GM15510 (cell line): ENCODE results near the gene GRIP2.

Experiments
- POLR2A ChIP-seq: IDR thresholded peaks from 3 replicates; pipeline ENCODE4 v1.6.1; 2011; ENCODE audit warnings: borderline replicate concordance; ENCODE audit not compliant: insufficient read length; ENCODE audit errors: extremely low read depth

The GRIP2 gene

DNA sequence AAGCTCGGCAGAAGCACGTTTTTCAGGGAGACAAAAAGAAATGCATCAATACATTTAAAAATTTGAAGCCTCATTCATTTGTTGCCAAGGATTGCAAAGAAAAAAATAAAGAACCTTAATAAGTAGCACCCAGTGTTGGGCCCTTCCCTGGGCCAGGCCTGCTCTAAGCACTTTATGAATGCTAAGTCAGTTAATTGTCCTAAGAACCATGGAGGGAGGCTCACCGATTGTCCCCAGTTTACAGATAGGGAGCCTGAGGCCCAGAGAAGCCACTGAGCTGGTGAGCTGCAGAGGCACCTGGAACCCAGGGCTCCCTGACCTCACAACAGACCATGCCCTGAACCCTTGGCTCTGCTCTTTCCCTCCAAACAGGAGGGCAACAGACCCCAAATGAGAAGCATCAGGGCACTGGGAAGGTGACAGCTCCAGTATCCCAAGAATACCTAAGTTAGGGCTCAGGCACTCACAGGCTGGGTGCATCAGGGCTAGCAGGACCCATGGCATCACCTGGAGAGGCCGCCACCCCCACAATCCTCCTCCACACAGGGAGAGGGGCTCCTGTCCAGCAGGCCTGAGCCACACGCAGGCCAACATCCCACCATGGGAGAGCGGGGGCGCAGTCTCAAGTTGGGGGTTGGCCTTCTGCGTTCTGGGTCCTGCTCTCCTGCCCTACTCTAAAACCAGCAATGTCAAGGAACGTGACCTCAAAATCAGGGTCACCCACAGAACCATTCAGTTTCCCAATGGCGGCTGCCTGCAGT is 3.9 kb downstream of the GRIP2 start:
- TF ChIP-seq POLR2A, result no peak

DNA sequence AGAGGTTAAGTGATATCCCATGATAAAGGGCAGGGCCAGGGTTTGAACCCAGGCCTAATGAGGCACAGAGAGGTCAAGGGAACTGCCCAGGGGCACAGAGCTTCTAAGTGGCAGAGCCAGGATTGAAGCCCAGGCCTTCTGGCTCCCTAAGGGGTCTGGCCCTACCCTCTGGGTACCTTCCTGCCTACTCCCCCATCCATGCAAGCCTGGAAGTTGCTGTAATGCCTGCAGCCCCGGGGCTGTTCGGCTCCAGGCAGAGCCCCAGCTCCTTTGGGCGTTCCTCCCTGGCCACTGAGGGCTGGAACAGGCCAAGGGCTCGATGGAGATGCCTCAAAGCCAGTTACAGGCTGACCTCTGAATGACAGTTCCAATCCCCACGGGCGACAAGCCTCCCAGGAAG is 4.5 kb downstream of the GRIP2 start:
- no peak for TF ChIP-seq POLR2A

DNA sequence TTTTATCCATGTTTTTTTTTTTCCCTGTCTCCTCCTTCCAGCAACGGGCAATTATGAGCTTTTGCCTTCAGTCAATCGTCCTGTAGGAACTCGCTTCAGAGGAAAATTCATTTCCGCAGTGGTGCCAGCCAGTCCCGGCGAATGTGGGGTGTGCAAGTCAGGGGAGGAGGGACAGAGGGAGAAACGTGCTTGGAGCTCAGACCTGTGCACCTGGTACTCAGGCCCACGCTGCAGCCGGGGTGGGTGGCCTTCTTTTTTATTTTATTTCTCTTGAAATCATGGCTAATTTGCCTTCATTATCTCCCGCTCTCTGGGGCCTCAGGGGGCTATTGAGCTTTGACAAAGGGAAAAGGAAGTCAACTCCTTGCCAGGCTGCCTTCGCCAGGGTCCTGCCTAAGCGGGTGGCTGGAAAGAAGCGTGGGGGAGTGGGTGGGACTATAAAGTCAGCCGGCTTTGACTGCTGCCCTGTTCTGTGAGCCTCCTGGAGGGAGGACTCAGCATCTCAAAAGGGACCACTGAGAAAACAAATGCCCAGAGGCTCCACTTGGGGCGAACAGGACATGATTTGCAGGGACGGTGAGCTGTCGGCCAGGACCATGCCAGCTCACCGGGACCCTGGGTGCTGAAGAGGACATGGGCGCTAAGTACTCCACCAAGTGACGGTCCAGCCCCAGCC is 5.5 kb downstream of the GRIP2 start:
- no peak for TF ChIP-seq POLR2A

DNA sequence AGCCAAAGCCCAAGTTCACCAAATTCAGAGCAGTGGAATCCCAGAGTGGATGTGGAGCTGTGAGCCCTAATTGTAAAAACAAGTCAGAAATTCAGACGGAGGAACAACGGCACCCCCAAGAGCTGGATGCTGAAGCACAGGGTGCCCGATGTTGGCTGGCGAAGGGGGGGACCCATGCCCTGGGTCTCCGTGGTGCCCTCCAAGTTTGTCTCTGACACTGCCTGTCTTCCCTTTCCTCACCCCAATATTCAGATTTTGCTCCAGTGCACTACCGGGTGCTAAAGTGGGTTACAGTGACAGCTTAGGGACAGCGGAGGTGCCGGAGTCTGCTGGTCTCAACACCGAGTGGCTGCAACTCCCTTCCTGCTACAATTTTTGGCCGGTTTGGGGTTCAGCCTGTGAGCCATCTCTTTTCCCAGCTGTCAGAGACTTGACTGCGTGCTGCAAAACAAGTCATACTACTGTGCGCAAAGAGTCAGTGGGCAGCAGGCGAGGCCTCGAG is 6.6 kb downstream of the GRIP2 start:
- no peak for TF ChIP-seq POLR2A

DNA sequence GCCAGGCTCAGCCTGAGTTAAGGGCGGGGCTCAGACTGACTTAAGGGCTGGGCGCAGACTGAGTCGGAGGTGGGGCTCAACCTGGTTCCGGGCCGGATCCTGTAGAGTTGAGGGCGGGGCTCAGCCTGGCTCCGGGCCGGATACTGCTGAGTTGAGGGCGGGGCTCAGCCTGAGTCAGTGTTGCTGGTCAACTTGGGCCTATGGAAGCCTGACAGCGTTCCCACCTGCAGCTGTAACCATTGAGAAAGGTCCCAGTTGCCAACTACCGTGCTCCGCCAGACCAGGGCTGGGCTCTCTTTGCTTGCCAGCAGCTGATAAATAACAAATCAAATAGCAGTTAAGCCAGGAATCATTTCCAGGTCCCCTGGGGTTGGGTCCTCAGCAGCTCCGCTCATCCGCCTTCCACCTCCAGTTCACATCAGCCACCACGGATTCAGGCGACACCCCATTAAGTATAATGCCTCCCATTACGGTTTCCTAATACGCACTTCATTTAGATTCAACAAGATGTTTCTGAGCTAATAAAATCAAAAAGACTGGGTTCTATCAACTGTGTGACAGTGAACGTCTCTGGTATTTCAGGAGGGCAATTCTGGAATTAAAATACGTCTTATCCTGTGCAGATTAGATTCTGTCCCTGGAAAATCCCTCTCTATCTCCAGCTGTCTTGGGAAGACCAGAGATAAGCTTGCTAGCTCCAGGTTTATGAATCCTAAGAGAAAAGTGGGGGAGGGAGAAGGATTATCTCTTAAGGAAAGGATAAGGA is 7.3 kb downstream of the GRIP2 start:
- TF ChIP-seq POLR2A, result no peak

DNA sequence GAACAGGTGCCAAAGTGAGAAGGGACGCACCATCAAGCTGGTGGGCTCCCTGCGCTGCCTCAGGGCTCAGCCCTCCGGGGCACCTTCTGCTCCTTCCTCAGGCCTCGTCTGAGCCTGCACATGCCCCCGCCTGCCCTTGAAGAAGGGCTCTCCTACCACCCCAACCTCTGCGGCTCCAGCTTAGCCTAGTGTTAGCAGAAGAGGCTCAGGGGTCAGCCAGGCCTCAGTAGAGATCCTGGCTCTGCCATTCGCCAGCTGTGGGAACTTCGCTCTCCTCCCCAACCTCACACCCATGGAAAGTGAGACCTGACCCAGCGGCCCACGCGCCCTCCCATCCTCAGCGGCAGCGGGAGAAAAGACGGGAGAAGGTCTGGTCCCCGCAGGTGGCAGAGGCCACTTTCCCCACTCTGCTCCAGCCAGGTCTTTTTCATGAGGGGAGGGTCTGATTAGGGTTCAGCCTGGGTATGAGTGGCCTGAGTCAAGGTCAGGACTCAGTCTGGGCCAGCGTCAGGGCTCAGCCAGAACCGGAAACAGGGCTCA is 8.2 kb downstream of the GRIP2 start:
- no peak for TF ChIP-seq POLR2A

DNA sequence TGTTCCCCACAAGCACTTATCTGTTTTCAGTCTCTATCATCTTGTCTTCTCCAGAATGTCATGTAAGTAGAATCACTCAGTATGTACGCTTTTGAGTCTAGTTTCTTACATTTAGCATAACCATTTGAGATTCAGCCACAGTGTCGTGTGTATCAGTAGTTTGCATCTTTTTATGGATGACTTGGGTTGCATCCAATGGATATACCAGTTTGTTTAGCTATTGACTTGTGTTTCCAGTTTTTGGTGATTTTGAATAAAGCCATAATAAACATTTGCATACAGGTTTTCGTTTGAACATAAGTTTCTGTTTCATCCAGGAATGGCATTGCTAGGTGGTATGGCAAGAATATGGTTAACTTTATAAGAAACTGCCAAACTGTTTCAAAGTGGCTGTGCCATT is 12.1 kb downstream of the GRIP2 start:
- TF ChIP-seq POLR2A, result no peak

DNA sequence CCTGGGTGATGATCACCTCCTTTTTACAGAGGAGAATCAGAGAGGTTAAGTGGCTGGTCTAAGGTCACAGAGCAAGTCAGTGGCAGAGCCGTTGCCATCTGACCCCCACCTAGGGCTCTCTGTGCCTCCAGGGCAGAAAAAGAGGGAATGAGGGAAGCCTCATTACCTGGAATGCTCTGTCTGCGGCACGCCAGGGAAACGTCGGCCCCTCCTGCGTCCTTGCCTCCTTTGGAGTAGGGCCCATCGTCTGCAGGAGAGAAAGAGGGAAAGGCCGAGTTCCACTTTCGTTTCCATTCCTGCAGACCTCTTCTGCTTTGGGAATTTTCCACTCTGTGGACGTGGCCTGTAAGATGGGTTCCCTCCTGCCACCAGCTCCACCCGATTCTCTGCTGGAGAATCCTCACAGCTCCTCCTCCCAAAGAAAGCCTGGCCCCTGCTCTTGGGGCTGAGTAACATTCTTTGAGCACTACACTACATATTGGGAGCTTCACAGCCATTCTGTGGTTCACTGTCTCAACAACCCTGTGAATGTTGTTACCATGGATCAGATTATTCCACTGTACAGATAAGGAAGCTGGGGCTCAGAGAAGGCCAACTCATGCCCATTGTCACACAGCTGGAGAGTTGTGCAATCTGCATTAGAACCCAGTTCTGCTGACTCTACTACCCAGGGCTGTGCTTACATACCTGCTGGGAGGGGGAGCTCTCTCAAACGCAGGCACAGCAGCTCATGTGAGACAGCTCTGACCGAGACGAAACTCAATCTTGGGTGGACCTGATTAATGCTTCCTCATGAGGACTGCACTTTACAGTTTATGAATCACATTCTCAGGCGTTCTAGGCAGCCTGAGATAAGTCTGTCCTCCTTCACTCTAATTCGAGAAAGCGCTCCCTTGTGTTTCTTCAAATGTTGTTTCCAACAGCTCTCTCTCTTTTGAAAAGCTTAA is 14.2 kb downstream of the GRIP2 start:
- no peak for TF ChIP-seq POLR2A

DNA sequence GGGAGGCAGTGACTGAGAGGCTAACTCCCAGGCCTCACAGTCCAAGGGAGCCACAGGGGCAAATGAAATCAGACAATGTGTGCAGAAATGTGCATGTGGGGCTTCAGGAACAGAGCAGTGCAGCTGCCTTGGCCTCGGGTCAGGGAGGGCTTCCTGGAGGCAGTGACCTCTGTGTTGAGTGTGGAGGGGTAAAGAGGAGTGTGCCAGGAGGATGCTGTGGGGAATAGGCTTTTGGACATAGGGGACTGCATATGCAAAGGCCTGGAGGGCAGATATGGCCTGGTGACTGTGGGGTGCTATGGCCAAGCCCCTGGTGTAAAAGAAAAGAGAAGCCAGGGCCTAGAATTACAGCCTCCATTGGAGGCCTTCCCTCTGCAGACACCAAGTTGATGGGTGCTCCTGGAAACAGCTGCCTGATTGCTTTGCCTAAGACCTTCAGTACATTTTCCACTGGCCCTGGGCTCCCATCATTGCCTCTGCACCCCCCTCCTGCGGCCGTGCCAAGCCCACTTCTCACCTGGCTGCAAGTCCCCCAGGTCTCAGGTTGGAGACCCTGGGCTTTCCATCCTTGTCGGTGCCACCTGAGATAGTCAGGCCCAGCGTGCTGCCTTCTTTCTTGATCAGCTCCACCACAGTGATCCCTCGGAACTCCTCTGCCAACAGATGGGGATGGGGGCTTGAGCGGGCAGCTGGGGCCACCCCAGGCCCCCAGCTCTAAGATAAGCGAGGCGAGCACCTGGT is 15.1 kb downstream of the GRIP2 start:
- TF ChIP-seq POLR2A, result no peak

DNA sequence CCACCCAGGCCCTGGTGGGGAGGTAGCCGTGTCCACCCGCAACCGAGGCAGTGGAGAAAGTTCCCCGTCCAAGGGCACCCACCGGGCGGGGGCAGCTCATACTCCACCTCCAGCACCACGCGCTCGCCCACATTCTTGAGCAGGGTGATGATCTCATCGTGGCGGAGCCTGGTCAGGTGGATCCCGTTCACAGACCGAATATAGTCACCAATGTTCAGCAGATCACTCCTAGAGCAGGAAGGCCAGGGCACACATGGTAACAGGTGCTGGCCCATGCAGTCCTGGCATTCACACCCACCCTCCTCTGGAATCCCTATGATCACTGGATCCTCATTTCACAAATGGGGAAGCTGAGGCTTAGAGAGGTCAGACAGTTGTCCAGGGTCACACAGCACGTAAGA is 15.8 kb downstream of the GRIP2 start:
- TF ChIP-seq POLR2A, result no peak

DNA sequence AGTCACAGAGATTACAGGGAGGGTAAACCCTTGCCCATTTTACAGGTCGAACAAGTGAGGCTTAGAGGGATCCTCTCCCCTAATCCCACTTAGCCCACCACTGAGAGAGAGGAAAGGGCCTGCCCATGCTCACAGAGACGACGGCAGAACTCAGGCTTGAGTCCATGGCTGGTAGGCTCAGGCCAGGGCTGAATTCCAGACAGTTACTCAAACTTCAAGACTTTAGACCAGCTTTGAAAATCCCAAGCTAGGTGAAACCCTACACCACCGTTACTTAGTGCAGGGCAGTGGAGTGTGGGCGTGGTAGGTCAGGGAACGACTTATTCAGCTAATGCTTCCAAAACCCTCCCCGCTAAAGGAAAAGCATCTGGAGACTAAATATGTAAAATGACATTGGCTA is 16.4 kb downstream of the GRIP2 start:
- TF ChIP-seq POLR2A, result no peak

DNA sequence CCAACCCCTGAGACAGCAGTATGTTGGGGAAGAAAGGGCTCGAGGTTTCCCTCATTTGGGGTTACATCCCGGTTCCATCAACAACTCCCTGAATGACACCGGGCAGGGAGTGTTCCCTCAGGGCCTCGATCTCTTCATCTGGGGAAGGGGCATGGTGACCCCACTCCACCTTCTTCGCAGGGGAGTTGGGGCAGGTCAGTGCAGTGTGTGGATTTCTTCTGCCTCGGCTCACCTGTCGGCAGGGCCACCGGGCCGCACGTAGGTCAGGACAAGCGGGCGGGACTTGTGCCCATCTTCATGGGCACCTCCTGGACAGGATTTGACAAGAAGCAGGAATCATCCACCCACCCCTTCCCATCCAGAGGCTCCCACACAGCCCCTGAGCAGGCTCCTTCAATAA is 17.4 kb downstream of the GRIP2 start:
- no peak for TF ChIP-seq POLR2A

DNA sequence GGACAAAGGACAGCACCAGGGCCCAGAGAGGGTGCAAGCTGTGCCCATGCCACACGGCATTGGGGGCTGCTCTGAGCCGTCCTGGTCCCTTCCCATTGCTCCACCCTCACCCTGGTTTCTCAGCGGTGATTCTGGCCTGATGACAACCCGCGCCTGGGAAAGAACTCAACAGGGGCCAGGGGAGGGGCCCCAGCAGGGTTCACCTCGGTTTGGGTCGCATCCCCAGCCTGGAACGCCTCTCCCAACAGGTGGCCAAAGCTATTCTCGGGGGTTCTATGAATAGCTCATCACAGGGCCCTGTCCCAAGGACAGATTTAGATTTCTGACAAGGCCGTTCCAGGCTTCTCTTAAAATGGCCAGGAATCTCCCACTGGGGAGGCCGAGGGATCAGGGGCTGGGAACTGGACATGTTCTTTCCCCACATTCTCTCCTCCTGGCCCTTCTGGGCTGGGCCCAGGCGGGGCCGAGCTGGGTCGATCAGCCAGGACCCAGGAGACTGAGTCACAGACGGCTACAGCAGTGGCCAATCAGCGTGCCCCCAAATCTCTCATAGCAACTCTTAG is 17.9 kb downstream of the GRIP2 start:
- TF ChIP-seq POLR2A, result no peak
